GM19463 (cell line): ENCODE results near the gene VAV3.
"Not testable (repeated sequence)": the region's sequence is repeated elsewhere in the genome, so short reads cannot be mapped to it uniquely, and the experiment has no call there.

Source experiments
- ATAC-seq: cut with Tn5 transposase; IDR thresholded peaks from one replicate; pipeline ENCODE4 v1.9.1; 2021; ENCODE audit warnings: mild to moderate bottlenecking, moderate library complexity; ENCODE audit not compliant: unreplicated experiment

VAV3 gene, protein sequence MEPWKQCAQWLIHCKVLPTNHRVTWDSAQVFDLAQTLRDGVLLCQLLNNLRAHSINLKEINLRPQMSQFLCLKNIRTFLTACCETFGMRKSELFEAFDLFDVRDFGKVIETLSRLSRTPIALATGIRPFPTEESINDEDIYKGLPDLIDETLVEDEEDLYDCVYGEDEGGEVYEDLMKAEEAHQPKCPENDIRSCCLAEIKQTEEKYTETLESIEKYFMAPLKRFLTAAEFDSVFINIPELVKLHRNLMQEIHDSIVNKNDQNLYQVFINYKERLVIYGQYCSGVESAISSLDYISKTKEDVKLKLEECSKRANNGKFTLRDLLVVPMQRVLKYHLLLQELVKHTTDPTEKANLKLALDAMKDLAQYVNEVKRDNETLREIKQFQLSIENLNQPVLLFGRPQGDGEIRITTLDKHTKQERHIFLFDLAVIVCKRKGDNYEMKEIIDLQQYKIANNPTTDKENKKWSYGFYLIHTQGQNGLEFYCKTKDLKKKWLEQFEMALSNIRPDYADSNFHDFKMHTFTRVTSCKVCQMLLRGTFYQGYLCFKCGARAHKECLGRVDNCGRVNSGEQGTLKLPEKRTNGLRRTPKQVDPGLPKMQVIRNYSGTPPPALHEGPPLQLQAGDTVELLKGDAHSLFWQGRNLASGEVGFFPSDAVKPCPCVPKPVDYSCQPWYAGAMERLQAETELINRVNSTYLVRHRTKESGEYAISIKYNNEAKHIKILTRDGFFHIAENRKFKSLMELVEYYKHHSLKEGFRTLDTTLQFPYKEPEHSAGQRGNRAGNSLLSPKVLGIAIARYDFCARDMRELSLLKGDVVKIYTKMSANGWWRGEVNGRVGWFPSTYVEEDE

DNA sequence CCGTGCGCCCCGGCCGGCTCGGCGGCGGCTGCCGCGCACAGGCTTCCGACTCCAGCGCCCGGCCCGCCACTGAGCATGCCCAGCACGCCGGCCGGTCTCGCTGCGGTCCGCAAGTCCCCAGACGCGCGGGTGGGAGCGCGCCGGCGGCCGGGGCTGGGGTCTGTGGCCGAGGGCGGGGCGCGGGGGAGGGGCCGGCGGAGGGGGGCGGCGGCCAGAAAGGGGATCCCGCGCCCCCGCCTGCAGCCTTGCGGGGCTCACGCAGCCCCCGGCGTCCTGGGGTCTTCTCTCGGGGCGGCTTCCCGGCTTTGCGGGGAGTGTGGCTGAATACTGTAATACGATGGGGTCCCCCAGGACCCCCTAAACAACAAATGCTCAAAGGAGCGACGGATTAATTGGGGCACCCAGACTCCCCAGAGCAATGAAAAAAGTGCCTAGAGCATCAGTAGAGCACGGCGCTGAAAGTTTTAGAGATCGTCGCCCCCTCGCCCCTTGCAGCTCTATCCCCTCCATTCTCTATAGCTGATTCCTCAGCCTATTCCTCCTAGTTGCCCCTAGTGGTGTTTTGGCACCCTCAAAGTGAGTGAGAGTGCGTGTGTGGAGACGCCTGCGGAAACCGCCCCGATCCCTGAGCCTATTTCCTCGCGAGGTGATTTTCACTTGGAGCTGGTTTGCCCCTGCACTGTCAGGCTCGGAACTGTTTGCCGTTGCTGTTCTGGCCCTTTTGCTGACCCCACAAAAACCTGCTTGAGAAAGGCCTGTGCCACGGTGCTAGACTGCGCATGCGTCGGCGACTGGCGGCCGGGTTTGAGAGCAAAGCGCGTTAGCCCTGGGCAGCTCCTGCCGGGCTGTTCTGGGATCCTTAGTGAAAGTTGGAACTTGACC, at the start of gene VAV3:
Gene VAV3 (minus strand): TSS at position 71 of the 882 bp plus-strand sequence. CDS start 311 bp downstream, outside the sequence.
- no peak for ATAC-seq

DNA sequence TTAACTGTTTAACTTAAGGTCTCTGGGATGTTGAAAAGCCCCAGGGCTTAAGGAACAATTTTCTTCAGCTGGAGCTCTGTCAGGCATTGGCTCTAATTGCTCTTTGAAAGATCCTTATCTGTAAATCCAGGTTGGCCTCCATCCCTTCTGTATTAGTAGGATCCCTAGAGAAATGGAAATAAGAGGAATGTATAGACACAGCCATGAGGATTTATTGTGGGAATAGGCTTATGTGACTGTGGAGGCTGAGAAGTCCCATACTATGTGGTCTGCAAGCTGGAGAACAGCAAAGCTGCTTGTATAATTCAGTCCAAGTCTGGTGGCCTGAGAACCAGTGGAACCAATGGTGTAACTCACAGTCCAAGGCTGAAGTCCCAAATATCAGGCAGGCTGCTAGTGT, 47.6 kb upstream of the VAV3 start:
- ATAC-seq = no peak

DNA sequence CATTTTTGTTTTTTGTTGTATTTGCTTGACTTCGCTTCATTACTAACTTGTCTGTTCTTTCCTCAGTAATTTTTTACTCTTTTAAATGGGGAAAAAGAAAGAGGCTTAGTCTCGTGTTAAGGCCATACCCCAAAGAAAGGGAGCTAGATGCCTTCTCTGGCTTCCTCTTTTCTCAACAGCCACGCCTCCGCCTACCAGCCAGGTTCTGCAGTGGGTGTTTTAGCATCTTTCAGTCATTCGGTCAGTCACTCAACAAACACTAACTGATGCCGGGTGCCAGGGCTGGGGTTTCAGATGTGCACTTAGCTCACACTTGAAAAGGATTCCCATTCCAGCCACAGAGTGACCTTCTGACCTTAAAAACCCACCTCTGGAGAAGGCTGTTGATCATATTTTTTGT, 46.3 kb upstream of the VAV3 start:
- no peak for ATAC-seq

DNA sequence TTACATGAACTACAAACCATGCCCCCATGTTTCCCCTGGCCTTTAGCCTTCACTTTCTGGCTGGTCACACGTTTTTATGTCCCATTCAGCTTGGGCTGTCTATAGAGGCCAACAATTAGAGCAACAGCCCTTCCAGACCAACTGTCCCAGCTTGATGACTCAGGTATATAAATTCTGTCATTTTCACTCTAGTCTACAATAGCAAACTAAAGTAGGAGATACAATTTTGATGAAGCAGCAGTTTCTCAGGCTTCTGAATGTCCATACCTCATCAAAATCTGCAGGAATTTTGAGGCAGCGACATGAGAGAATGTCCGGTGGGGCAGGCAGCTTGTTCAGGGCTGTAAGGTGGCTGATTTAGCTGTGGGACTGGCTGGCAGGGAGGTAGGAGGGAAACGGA, 45.6 kb upstream of the VAV3 start:
- ATAC-seq = no peak

DNA sequence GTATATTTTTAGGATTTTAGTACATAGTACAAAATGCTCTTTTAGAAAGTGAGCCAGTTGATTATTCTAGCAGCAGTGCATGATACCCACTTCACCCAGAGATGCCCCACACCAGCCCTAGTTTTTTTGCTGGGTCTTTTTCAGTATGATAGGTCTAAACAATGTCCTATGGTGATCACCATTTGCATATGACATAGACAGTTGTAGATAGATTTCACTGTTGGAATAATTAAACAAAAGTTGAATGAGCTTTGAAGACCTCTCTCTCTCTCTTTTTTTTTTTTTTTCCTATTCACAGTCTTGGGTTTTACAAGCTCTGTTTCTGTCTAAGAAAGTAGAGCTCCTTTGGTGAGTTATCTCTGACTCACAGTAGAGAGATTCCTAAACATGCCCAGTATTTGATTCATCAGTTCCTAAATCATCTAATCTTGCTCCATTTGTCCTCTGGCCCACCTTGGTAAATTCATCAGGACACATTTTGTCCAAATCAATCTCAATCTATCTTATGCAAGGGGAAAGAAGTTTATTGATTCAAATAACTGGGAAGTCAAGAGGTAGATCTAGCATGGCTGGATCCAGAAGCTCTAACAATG, 44.7 kb upstream of the VAV3 start:
- no peak for ATAC-seq

DNA sequence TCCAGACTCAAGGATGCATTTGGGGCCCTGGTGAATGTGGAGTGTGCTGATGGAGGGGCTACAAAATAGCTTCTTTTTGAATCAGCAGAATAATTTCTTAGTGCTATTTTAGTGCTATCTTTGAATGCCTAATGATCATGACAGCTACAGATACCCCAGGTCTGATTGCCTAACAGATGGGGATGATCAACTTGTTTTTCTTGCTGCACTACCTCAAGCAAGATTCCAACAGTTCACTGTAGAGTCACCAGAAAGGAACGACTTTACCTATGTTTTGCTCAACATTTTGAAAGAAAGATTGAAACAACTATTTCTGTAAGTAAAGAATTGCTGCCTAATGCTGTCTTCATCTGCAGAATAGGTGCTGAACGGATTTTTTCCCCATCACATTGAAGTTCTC, 42.6 kb upstream of the VAV3 start:
- no peak for ATAC-seq

DNA sequence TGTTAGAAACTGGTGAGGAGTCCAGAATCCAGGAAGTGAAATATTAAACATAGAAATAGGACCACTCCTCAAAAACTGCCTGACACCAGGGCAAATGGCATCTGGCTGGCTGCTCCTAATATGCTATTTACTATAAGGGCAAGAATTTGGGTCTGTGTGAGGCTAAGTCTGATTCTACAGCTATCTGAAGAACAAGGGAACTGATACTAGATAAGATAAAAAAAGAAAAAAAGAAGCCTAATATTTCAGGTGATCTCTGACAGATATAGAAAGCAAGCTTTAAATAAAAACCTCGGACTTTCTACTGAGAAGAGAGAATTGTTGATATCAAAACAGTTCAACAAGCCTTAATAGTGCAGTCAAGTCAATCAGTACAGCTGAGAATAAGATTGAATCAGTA, 42.1 kb upstream of the VAV3 start:
- ATAC-seq = no peak

DNA sequence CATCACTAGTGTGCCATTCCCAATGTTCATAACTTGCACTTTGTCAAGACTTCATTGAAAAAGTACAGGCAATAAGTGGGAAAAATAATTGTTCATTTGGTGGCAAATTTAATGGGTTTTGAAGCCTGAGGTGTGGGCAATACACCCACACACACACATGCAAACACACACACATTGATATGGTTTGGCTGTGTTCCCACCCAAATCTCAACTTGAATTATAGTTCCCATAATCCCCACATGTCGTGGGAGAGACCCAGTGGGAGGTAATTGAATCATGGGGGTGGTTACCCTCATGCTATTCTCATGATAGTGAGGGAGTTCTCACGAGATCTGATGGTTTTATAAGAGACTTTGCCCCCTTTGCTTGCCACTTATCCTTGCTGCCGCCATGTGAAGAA, 39.9 kb upstream of the VAV3 start:
- ATAC-seq = not testable (repeated sequence)

DNA sequence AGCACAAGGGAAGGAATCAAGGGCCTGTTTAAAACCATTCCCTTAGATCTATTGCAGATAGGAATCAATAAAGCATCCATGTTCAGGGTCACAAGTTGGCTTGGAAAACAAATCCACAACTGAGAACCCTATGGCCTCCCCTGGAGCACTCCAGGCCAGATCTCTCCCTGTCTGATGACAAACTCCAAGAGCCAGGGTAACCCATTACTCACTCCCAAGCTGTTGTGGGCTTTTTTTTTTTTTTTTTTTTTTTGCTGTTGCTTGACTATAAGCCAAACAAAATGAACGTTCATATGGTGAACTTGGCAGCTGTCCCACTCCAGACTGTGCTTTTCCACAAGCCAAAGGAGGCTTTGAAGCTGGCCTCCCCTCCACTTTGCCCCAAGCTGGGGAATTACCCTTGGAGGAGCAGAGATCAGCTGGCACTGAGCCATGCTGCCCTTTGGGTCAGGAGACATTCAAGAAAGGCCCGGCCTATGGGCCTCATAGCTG, 35.7 kb upstream of the VAV3 start:
- ATAC-seq = no peak

DNA sequence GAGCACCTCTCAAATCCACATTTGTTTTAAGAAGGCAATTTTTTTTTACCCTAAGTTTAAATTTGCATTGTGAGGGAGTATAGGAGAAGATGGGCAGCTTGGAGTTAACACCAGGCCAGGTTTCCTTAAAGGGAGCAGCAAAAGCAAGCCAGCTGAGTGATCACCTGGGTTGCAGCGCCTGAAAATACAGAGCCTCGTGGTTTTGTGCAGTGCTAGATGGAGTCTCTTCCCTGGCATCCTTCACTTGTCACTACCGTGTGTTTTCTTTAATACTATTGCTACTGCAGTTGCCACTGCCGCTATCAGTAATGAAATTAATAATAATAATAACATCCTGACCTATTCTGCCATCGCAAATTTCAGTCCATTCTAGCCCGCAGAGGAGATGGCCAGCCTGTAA, 35.2 kb upstream of the VAV3 start:
- ATAC-seq = no peak

DNA sequence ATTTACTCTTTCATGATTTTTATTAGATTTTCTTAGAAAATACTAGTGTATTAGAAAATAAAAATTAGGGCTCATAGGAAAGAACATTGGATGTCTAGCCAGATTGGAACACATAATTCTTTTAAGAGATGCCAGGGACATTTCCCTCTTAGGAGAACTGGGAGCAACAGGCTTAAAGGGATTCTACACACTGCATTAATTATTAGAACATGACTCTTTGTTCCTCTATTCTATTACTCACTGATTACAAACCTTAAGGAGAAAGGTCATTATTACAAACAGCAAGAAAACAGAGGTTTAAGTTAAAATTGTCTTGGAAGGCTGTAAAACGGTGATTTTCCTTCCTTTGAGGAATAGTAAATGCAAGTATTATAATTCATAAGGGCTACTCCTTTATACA, 32.9 kb upstream of the VAV3 start:
- no peak for ATAC-seq

DNA sequence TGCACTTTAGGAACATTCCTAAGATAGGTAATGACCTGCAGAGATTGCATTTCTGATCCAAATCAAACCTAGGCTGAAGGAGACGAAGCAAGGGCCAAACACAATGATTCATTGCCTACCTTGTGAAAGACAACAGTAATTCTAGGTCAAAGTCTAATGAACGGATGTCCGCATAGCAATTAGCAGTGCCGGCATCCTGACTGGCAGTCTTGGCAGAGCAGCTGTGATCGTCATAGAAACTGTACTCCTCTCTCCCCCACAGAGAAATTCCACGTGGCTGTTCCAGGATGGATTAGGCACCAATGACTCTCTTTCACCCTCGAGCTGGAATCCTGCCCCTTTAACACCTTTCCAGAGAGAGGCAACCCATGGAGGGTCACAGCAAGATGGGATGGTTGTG, 28.9 kb upstream of the VAV3 start:
- ATAC-seq = no peak

DNA sequence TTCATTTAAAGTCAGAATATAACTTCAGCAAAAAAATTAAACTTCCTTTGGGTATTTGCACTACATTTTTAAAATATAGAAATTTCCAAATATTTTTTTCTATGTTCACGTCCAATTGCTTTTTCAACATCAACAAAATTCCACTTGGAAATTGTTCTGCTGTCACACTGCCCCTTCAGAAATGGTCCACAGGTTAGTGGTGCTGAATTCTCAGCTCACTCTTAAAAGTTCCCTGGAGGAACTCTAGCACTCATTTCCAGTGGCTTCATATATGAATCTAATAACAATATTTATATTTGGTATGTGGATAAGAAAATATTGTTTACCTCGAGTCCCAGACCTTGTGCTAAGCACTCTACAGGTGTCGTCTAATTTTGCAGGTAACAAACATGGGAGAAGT, 27.4 kb upstream of the VAV3 start:
- no peak for ATAC-seq

DNA sequence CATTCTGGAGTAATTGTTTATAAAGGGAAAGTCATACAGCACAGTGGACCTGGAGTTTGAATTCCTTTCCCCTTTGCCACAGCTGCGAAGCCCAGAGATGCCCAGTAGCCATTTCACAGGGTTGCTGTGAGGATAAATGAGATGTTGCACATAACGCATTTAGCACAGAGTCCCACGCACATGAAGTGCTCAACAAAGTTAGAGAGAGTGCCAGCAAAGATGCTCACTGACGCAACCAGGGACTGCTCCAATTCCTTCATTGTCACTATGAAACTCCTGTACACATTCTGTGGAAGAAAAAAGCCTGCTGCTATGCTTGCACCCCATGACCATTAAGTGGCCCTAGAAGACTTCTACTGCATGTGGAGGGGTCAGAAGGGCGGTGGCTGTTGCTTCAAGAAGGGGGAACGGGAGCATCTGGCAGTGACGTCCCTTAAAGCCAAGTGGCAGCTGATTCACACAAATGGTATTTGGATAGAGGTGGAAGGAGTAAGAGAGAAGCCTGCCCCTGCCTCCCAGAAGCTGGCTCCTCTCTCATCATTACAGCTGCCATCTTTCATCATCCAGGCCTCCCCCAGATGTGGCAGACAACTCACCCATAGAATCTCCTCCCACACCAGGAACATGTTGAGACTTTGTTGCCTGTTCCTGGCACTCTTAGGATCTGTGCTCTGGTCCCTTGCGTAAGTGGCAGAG, 26.5 kb upstream of the VAV3 start:
- ATAC-seq = no peak

DNA sequence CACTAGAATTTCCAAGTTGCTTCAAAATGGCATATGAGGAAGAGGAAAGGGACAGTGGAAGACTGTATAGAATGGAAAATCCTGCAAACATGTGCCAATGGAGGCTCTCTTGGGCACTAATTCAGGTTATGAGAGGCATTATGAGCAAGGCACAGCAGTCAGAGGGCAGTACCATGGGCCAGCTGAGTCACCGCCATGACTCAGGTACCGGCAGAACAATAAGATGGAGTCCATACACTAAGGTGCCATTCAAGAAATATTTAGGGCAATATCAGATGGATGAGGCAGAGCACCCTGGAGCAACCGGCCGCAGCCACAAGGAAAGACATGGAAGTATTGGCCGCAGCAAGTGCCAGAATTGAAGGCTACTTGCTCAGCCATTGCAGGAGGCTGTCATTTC, 25.6 kb upstream of the VAV3 start:
- no peak for ATAC-seq

DNA sequence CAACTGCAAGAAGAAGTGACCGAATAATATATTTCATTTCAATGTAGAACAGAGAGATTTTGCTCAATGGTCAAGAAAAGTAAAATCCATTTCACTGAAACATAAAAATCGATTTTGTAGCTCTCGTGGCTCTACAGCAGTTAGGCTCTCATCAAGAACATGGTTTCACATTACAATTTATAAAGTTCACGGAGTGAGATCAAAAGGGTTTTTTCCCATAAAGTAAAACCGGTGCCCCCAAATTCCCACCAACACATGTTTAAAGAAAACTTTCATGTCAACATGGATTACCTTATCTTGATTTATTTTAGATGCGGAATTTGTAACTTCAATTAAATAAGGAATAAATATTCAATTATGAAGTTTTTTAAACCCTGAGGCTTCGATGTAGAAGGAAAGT, 16.3 kb upstream of the VAV3 start:
- no peak for ATAC-seq

DNA sequence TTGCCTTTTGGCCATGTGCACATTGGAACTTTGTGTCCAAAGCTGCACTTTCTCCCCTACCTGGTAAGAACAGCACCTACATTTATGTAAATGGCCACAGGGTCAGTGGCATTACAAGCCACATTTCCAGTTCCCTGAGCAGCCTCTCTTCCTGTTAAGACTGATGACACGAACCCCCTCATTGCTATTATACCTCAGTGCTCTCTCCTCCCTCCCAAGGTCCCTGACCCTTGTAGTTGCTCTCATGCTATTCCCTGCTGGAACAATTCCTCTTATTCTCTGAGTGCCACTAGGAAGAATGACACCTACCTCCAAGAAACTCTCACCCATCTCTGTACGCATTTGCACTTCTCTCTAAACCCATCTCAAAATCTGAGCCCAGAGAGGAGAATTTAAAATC, 14.9 kb upstream of the VAV3 start:
- no peak for ATAC-seq

DNA sequence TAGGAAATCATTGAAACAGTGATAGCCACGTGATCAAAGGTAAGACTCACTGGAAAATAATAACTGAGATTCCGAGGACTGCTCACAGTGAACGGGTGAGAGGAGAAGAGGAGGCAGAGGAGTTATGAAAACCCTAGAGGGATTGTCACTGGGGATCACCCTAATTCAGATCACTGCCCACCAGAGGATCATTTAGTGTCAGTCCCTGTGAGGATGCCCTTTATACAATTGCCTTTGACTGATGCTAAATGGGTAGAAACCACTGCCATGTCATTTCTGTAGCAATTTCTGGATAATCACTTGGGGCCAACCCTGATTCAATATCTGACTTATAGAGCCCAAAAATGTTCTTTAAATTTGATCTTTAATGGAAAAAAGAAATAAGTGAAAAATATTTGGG, 14.1 kb upstream of the VAV3 start:
- ATAC-seq = no peak

DNA sequence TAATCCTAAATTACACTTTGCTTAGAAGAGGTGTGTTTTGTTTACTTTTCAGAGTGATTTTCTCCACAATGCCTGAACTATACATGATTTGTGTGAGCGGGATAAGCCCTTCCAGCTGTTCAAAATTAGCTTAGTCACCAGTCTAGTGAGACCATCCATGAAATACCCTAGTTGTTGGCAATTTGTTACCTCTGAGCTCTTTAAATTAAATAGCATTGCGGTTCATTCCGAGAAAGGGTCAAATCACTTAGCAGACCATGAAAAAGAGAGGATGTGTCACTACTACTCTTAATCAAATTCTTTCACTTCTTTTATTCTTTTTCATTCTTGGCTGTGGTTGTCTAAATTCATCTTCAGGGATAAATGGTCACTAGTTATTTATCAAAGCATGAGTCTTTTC, 11.9 kb upstream of the VAV3 start:
- no peak for ATAC-seq

DNA sequence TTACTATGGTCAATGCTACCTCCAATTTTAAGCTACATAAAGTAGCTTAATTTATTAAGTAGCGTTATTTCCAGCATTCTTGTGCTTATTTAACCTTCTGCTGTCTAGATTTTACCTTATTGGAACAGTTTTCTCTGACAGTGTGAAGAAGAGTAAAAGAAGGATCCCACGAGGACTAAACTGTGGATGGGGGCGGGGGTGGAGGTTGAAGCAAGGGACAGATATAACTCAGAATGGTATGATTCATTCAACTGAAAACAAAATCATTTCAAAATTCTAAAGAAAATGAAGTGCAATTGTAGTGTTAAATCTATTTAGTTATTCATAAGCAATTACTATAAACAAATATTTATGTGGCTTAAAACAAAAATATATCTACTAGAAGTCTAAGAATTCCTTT, 11.5 kb upstream of the VAV3 start:
- ATAC-seq = no peak
